UCSD-AML1 (cell line): ENCODE results near the gene OR52B2.

Experiments
- DNase-seq: peaks from one replicate; lab custom pipeline; 2025; ENCODE audit not compliant: unreplicated experiment; lab: John Stamatoyannopoulos, UW

Gene OR52B2

GRCh38 chr11:6170226-6170625 is at the start of gene OR52B2:
OR52B2 (minus strand) TSS chr11:6170326; CDS start chr11:6170326, 0 bp downstream.
- DNase-seq = no peak

DNA sequence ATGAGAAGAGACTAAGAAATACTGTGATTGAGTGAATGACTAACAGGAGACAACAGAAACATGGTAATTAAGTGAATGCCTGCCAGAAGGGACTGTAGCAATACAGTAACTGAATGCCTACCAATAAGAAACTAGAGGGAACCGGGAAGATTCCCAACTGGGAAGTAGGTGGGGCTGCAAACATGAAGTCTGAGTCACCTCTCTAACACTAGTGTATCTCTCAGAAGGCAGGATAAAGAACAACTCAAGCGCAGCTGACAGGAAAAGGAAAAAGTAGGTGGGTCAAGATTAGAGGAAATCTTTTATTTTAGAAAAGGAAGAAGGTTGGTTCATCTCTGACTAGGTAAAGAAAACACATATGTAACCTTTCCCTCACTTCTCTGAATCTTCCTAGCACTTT is 49.2 kb upstream of the OR52B2 start:
- DNase-seq = no peak

DNA sequence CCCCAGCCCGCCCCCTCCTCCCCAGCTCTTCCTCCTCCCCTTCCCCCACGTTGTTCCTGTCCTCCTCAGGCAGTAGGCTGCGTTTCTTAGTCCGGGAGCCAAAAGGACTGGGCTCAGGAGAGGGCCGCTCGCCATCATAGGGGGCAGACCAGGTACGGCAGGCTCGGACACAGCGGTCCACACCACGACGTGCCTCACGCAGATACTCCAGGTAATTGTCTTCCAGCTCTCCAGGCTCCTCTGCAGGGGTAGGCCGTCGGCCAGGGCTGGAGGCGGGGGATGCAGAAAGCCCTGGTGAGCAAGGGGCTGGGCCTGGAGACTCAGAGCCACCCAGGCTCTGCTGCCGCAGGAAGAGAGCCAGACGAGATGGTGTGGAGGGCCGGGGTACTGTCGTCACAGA is 47.6 kb upstream of the OR52B2 start:
- no peak for DNase-seq

DNA sequence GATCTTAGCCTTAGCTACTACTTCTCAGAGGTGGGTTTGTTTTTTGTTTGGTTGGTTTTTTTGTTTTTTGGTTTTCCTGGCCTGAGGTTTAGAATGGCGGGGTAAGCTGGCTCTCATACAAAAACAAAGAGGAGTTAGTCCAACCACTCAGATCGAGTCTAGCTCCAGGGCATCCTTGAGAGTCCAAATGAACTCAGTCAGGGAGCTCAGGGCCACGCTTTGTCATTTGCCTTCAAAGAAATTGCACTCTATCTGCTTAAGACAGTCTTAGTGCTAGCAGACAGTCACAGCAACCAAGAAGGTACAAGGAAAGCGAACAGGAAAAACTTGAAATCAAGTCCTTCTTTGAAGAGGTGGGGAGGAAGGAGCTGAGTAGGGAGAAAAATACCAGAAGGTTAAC is 46.4 kb upstream of the OR52B2 start:
- DNase-seq = no peak

GRCh38 chr11:6214530-6214929 is 44.4 kb upstream of the OR52B2 start:
- DNase-seq = no peak

DNA sequence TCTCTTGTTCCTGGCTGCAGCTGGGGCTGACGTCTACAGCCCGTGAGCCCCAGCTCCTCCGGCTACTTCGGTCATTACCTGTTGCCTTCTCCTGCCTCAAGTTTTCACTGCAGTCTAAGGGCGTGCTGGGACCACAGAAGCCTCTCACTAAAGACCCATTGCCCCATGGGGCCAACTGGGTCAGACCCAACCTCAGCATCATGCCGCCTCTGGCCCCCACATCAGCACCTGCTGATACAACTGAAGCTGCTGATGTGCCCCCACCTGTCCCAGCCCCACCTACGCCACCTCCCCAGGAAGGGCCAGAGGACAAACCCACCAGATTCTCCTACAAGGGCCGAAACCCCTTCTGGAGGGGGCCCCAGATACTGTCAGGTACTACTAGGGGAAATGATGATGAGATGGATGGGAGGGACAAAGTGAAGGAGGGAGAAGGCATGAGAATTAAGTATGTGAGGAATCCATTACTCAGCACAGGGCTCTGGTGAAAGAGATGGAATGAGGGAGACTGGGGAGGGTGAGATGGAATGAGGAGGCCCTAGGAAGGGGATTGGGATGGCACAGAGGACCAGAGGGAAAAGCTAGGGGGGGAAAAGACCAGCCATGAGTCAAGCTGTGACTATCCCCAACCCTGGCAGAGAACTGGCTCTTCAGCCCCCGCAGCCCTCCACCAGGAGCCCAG is 40.3 kb upstream of the OR52B2 start:
- DNase-seq = no peak

- DNase-seq = no peak
These were observed 39.7 kb upstream of the OR52B2 start for GRCh38 chr11:6209801-6210200.

GRCh38 chr11:6206456-6207180 is 36.5 kb upstream of the OR52B2 start:
- no peak for DNase-seq

GRCh38 chr11:6205366-6205765 is 35.2 kb upstream of the OR52B2 start, which contains the start of gene C11orf42:
C11orf42 (plus strand) TSS chr11:6205557; CDS start chr11:6205616, 59 bp downstream.
- DNase-seq = no peak

DNA sequence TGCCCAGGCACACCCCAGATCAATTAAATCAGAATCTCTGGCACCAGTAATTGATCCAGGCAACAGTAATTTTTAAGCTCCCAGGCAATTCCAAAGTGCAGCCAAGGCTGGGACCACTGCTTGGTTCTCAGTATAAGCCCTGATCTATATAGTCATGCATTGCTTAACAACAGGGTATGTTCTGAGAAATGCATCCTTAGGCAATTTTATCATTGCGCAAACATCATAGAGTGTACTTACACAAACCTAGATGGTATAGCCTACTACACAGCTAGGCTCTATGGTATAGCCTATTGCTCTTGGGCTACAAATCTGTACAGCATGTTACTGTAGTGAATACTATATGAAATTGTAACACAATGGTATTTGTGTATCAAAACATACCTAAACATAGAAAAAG is 34.6 kb upstream of the OR52B2 start:
- DNase-seq = no peak

- DNase-seq = no peak
These were observed 33.2 kb upstream of the OR52B2 start for GRCh38 chr11:6203327-6203726.

DNA sequence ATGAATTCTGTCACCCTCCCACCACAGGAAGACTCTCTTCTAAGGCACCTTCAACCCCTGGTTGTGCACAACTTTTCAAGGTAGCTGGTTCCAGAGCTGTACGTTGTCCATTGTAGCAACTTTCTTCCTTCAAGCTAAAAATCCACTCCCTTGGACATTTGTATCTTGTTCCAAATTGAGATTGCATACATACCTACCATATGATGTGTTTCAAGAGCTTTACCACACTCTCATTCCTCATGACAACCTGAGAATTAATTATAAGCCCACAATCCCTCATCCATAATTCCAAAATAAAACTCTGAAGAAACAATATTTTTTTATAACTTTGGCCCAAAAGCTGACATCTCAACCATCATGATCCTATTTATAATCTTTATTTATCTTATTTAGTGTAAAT is 31.9 kb upstream of the OR52B2 start:
- DNase-seq = no peak

DNA sequence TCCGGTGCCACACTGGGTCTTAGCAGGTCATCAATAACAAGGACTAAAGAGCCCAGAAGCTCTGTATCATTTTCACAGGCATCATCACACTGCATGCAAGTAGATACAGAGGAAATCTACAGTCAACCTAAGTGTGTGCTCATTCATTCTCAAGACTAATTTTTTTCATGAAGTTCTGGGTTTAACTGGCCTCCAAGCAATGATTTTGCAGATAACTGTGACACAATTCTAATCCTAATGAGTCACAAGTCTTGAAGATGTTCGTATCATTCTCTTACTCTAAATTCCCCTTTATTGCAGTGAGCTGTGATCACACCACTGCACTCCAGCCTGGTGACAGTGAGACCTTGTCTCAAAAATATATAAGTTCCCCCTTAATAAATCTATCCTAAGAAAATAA is 31.4 kb upstream of the OR52B2 start:
- DNase-seq = no peak

- DNase-seq = no peak
These were observed 30.8 kb upstream of the OR52B2 start for GRCh38 chr11:6200975-6201374.

DNA sequence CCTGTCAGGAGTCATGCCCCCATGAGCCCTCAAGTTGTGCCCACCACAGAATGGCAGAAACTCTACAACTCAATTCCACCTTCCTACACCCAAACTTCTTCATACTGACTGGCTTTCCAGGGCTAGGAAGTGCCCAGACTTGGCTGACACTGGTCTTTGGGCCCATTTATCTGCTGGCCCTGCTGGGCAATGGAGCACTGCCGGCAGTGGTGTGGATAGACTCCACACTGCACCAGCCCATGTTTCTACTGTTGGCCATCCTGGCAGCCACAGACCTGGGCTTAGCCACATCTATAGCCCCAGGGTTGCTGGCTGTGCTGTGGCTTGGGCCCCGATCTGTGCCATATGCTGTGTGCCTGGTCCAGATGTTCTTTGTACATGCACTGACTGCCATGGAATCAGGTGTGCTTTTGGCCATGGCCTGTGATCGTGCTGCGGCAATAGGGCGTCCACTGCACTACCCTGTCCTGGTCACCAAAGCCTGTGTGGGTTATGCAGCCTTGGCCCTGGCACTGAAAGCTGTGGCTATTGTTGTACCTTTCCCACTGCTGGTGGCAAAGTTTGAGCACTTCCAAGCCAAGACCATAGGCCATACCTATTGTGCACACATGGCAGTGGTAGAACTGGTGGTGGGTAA is 29.2 kb upstream of the OR52B2 start, which contains the start of gene OR52W1:
OR52W1 (plus strand) TSS at position 51 of the 637 bp plus-strand sequence; CDS start at position 51, 0 bp downstream.
- DNase-seq = no peak

GRCh38 chr11:6197466-6198200 is 27.5 kb upstream of the OR52B2 start:
- no peak for DNase-seq

DNA sequence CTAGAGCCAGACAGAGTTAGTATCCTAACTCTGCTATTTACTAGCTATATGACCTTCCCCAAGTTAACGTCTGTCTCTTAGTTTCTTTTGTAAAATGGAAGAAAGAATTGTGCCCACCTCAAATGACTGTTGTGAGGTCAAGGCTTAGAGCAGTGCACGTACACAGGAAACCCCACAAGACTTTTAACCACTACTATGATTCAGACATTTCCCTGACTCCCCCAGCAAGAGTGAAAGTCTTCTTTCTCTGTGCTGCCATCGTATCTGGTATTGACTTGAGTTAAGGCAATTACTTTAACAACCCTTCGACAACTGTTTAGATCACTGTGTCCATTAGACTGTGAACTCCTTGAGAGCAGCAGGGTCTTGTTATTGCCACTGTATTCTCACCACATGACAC is 26.3 kb upstream of the OR52B2 start:
- DNase-seq = no peak

DNA sequence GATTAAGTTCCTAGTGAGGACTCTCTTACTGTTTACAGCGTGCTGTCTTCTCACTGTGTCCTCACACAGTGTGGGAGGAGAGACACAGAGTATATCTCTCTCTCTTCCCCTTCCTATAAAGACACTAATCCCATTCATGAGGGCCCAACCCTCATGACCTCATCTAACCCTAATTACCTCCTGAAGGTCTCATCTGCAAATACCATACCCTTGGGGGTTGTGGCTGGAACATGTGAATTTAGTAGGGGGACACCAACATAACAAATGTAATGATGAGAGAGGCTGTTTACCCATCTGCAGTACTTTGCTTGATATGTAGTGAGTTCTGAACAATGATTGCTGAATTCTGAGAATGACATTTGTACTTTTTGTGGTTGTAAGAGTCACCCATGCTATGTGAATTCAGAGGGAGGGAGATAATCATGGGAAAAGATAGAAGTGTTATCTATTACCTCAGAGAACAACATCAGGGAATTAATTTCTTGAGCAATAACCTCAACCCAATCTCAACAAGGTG is 24.0 kb upstream of the OR52B2 start:
- no peak for DNase-seq

DNA sequence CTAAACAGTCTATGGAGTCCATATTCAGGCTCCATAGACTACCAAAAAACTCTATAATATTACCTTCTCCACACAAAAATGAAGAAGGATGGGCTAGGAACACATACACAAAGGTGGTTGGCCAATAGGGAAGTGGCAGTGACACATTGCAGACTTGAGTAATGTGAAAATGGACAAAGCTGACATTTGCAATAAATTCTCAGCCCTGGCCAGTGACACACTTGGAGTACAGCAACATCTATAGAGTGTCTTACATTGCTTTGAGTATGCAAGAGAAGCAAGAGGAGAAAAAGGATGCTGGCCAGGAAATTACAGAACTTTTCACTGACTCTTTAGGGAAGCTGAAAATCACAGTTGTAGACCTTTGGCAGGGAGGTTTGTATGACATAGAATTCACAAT is 21.6 kb upstream of the OR52B2 start:
- DNase-seq = no peak

DNA sequence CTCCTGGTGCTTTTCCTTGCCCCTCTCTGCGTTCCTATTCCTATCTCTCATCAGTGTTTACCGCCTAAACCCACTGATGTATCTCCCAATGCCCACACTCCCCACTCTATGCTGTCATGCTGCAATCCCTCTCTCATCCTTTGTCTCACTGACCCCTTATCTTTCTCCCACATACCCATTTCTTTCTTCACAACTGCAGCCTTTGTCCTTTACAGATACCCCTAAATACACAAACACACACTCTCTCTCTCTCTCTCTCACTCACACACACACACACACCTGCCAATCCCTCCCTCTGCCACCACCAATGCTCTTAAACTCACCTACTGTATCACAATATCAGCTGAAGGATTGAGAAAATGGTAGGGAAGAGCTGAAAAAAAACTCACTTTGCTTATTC is 5.3 kb upstream of the OR52B2 start:
- no peak for DNase-seq
